Chondrocyte (in vitro differentiated cells): ENCODE measurements around the gene MED7. TPM values are rescaled to one million over a fixed set of nuclear protein-coding genes. Genes with fewer than 3 reads are reported as not detected.
"Not testable (repeated sequence)": the region's sequence is repeated elsewhere in the genome, so short reads cannot be mapped to it uniquely, and the experiment has no call there.

Experiments used
- DNase-seq: peaks from one replicate; pipeline ENCODE4 v3.0.0; 2021; ENCODE audit warnings: mixed read lengths, low spot score
- H3K27ac Mint-ChIP-seq: one replicate; pipeline ENCODE4 v1.8.0; 2021; ENCODE audit warnings: mild to moderate bottlenecking, moderate library complexity, mixed read lengths; ENCODE audit not compliant: unreplicated experiment
- H3K27me3 Mint-ChIP-seq: 2 replicates; pipeline ENCODE4 v1.8.0; 2021; ENCODE audit warnings: low read depth, mixed read lengths
- H3K36me3 Mint-ChIP-seq: 2 replicates; pipeline ENCODE4 v1.8.0; 2021; ENCODE audit warnings: low read depth, mixed read lengths
- H3K4me1 Mint-ChIP-seq: 2 replicates; pipeline ENCODE4 v1.8.0; 2021; ENCODE audit warnings: low read depth, mild to moderate bottlenecking, mixed read lengths
- H3K4me3 Mint-ChIP-seq: one replicate; pipeline ENCODE4 v1.8.0; 2021; ENCODE audit warnings: mild to moderate bottlenecking, moderate library complexity, mixed read lengths; ENCODE audit not compliant: unreplicated experiment
- H3K9me3 Mint-ChIP-seq: 2 replicates; pipeline ENCODE4 v1.8.0; 2021; ENCODE audit warnings: low read depth, mixed read lengths
- CTCF ChIP-seq: fragments of 200-600 bp; sonication (generic); IDR thresholded peaks from 2 replicates; pipeline ENCODE4 v1.5.0; 2021; ENCODE audit warnings: antibody characterized with exemption, mild to moderate bottlenecking, moderate library complexity
- total RNA-seq: library from RNA; stranded (reverse); gene quantifications from 3 replicates; pipeline ENCODE4 v1.2.1, GENCODE V29; 2021

MED7 gene
- total RNA-seq, 1 donor from 2014 or later = 10.4 TPM

DNA sequence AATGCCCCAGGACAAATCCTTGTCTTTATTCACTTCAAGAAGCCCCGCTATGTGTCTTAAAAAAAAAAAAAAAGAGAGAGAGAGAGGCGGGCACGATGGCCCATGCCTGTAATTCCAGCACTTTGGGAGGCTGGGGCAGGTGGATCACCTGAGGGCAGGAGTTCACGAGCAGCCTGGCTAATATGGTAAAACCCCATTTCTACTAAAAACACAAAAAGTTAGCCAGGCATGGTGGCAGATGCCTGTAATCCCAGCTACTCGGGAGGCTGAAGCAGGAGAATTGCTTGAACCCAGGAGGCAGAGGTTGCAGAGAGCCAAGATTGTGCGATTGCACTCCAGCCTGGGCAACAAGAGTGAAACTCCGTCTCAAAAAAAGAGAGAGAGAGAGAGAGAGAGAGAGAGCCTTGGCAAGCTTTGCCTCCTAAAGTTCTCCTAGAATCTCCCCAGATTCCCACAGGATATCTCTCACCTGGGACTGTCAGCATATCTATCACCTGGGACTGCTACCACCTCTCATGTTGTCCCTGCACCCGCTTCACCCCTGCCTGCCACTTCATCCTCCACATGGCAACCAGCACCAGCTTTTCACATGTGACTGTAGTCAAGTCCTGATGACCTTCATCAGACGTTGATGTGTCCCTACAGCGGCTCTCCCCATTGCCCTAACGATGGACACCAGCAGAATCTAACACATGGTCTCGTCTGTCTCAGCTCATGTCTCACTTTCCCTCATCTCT, 43.8 kb upstream of the MED7 start:
- Mint-ChIP-seq H3K4me1 (no peaks in the 10 kb centered on the region), H3K27me3 (peaks cover 39% of the 10 kb centered on the region), H3K27ac (no peak overlapping the region), H3K9me3 (no peaks in the 10 kb centered on the region), H3K4me3 (no peak overlapping the region), H3K36me3 (no peaks in the 10 kb centered on the region)
- DNase-seq = no peak
- no peak for TF ChIP-seq CTCF

DNA sequence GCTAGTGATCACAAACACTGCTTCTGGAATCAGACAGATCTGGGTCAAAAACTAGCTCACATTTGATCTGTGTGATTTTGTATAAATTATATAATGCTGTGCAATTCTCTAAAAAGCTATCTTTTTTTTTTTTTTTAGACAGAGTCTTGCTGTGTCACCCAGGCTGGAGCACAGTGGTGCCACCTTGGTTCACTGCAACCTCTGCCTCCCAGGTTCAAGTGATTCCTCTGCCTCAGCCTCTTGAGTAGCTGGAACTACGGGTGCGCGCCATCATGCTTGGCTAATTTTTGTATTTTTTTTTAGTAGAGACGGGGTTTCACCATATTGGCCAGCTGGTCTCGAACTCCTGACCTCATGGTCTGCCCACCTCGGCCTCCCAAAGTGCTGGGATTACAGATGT, 42.5 kb upstream of the MED7 start:
- not testable (repeated sequence) for H3K36me3 Mint-ChIP-seq, H3K4me1 Mint-ChIP-seq, DNase-seq, H3K27ac Mint-ChIP-seq, H3K9me3 Mint-ChIP-seq, H3K4me3 Mint-ChIP-seq
- peaks cover 45% of the 10 kb centered on the region for H3K27me3 Mint-ChIP-seq

- H3K4me1 Mint-ChIP-seq = no peaks in the 10 kb centered on the region
- no peak overlapping the region for H3K27ac Mint-ChIP-seq
- no peak for TF ChIP-seq CTCF
- peaks cover 48% of the 10 kb centered on the region for H3K27me3 Mint-ChIP-seq
- no peak for DNase-seq
- H3K4me3 Mint-ChIP-seq = no peak overlapping the region
- no peaks in the 10 kb centered on the region for H3K36me3 Mint-ChIP-seq
- H3K9me3 Mint-ChIP-seq = no peaks in the 10 kb centered on the region
These were observed 41.5 kb upstream of the MED7 start for GRCh38 chr5:157184117-157184670.

GRCh38 chr5:157182143-157182757, 39.6 kb upstream of the MED7 start:
- no peak for TF ChIP-seq CTCF
- H3K27me3 Mint-ChIP-seq = peaks cover 54% of the 10 kb centered on the region
- DNase-seq = no peak
- H3K4me1 Mint-ChIP-seq = no peaks in the 10 kb centered on the region
- H3K27ac Mint-ChIP-seq = no peak overlapping the region
- peaks cover 4% of the 10 kb centered on the region for H3K9me3 Mint-ChIP-seq
- peaks cover 3% of the 10 kb centered on the region for H3K36me3 Mint-ChIP-seq
- no peak overlapping the region for H3K4me3 Mint-ChIP-seq

DNA sequence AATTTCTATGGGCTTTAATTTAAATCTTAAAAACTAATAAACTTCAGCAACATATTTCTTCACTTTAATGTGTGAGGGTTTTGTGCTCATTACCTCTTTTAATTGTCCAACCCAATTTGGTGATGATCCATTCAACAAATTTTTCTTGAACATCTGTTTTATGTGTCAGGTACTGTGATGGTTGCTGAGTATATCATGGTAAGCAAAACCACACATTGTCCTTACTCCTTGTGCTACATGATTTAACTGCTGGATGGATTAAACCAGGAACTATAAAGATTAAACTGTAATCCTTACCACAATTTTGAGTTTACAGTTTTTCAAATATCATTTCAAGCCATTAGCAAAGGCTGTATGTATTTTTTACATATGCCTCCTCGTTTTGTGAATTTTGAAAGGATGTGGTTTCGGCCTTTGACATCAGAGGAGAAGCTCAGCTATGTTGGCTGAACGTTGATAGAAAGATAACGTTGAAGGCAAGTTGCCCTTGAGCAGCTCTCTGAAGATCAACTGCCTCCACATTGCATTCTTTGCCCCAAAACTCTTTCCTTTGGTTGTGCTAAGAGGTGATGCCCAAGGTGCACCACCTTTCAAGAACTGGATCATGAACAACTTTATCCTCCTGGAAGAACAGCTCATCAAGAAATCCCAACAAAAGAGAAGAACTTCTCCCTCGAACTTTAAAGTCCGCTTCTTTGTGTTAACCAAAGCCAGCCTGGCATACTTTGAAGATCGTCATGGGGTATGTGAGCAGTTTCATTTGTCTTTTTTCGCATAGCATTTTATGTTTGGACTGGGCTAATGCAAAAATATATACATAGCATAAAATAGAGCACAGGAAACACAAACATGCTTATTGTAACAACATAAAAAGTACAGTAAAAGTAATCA, 38.0 kb upstream of the MED7 start, which contains the start of gene ITK:
ITK (plus strand) TSS at position 467 of the 891 bp plus-strand sequence; CDS start at position 605, 138 bp downstream.
- Mint-ChIP-seq H3K27ac (no peak within 1 kb of the TSS), H3K27me3 (peaks cover 52% of the 10 kb centered on the region), H3K4me3 (no peak within 1 kb of the TSS), H3K36me3 (peaks cover 3% of the 10 kb centered on the region), H3K4me1 (no peaks in the 10 kb centered on the region), H3K9me3 (peaks cover 4% of the 10 kb centered on the region)
- TF ChIP-seq CTCF = no peak
- DNase-seq = no peak
